GM20000 (cell line): Measurements from ENCODE around the gene TSNAX.

Source experiments
- DNase-seq: peaks from one replicate; pipeline ENCODE4 v3.0.0; 2012; ENCODE audit warnings: low spot score
- CTCF ChIP-seq: IDR thresholded peaks from 2 replicates; pipeline ENCODE4 v1.5.1; 2012; ENCODE audit warnings: mild to moderate bottlenecking, control low read depth; ENCODE audit errors: extremely low read depth, missing control alignments

The TSNAX gene

GRCh38 chr1:231508497-231508896 is 20.0 kb upstream of the TSNAX start:
- TF ChIP-seq CTCF = no peak
- no peak for DNase-seq

GRCh38 chr1:231508941-231509340 is 19.5 kb upstream of the TSNAX start:
- no peak for DNase-seq
- no peak for TF ChIP-seq CTCF

- no peak for DNase-seq
- TF ChIP-seq CTCF = no peak
These were observed 16.2 kb upstream of the TSNAX start for GRCh38 chr1:231512147-231512698.

GRCh38 chr1:231515748-231516147 is 12.7 kb upstream of the TSNAX start:
- TF ChIP-seq CTCF = no peak

GRCh38 chr1:231517076-231517475 is 11.4 kb upstream of the TSNAX start:
- no peak for TF ChIP-seq CTCF
- no peak for DNase-seq

More at GRCh38 chr1:231515748-231516147, 12.7 kb upstream of the TSNAX start:
- no peak for DNase-seq

- no peak for TF ChIP-seq CTCF
- no peak for DNase-seq
These were observed 9.9 kb upstream of the TSNAX start for GRCh38 chr1:231518485-231519034.

- DNase-seq = no peak
- no peak for TF ChIP-seq CTCF
These were observed 9.3 kb upstream of the TSNAX start for GRCh38 chr1:231519166-231519565.
